IMR-90 (cell line): ENCODE data around the gene HS3ST5. TPM values are rescaled to one million over a fixed set of nuclear protein-coding genes. Genes with fewer than 3 reads are reported as not detected.

Experiments used
- ATAC-seq: fragments of 200-7000 bp; cut with Tn5 transposase; 2 replicates; pipeline ENCODE4 v1.9.1; 2020; ENCODE audit warnings: low read depth, mild to moderate bottlenecking, moderate library complexity
- BruUV-seq: library from RNA; stranded (reverse); fragments of 400-500 nt; replicated peaks from 2 replicates; lab custom pipeline; 2021; lab: Mats Ljungman, UMichigan
- CTCF ChIA-PET: fragments of 300-600 bp; formaldehyde crosslinking; extraction: SDS; loops from one replicate; lab custom pipeline; 2021; ENCODE audit warnings: antibody characterized with exemption; lab: Yijun Ruan, JAX
- POLR2A ChIA-PET: fragments of 300-600 bp; sonication (Branson Sonifier 250); formaldehyde crosslinking; loops from one replicate; lab custom pipeline; 2022; ENCODE audit warnings: antibody characterized with exemption; ENCODE audit not compliant: unreplicated experiment; lab: Charles Lee
- DNase-seq: peaks from one replicate; pipeline ENCODE4 v3.0.0; 2013
- H2AFZ ChIP-seq: replicated peaks from 2 replicates; pipeline ENCODE3; 2013; ENCODE audit warnings: low read length, mild to moderate bottlenecking; ENCODE audit not compliant: poor library complexity
- H2AK5ac ChIP-seq: 2 replicates; pipeline ENCODE4 v1.6.1; 2013; ENCODE audit warnings: low read depth, low read length, inconsistent platforms
- H2AK9ac ChIP-seq: replicated peaks from 2 replicates; pipeline ENCODE3; 2013; ENCODE audit warnings: mild to moderate bottlenecking, low read depth, low read length, moderate library complexity; ENCODE audit not compliant: poor library complexity
- H2BK120ac ChIP-seq: 2 replicates; pipeline ENCODE4 v1.6.1; 2013; ENCODE audit warnings: low read depth, low read length, inconsistent platforms
- H2BK15ac ChIP-seq: 3 replicates; pipeline ENCODE4 v1.6.1; 2013; ENCODE audit warnings: low read depth, low read length, inconsistent platforms
- H2BK20ac ChIP-seq: 2 replicates; pipeline ENCODE4 v1.6.1; 2013; ENCODE audit warnings: low read depth, mild to moderate bottlenecking, inconsistent platforms, low read length, moderate library complexity
- H2BK5ac ChIP-seq: 2 replicates; pipeline ENCODE4 v1.6.1; 2013; ENCODE audit warnings: mild to moderate bottlenecking, low read depth, low read length, inconsistent platforms; ENCODE audit not compliant: poor library complexity, severe bottlenecking
- H3K14ac ChIP-seq: replicated peaks from 2 replicates; pipeline ENCODE4 v1.6.1; 2013; ENCODE audit warnings: low read depth, low read length, inconsistent platforms
- H3K18ac ChIP-seq: 2 replicates; pipeline ENCODE4 v1.6.1; 2013; ENCODE audit warnings: low read depth, low read length, control low read depth
- H3K23ac ChIP-seq: 2 replicates; pipeline ENCODE4 v1.6.1; 2013; ENCODE audit warnings: low read depth, low read length, inconsistent platforms
- H3K27ac ChIP-seq: 2 replicates; pipeline ENCODE4 v1.5.1; 2013; ENCODE audit warnings: mild to moderate bottlenecking, control low read depth, low read length; ENCODE audit not compliant: insufficient read depth
- H3K27me3 ChIP-seq: 2 replicates; pipeline ENCODE4 v1.6.1; 2013; ENCODE audit warnings: low read length; ENCODE audit not compliant: control insufficient read depth, insufficient read depth
- H3K36me3 ChIP-seq: 2 replicates; pipeline ENCODE4 v1.6.1; 2013; ENCODE audit warnings: low read length, mixed read lengths; ENCODE audit not compliant: control insufficient read depth, insufficient read depth
- H3K4ac ChIP-seq: 2 replicates; pipeline ENCODE4 v1.6.1; 2013; ENCODE audit warnings: low read depth, low read length, inconsistent platforms
- H3K4me1 ChIP-seq: 2 replicates; pipeline ENCODE4 v1.6.1; 2013; ENCODE audit warnings: low read length, mixed read lengths; ENCODE audit not compliant: control insufficient read depth, insufficient read depth
- H3K4me2 ChIP-seq: 2 replicates; pipeline ENCODE4 v1.6.1; 2013; ENCODE audit warnings: low read depth, mild to moderate bottlenecking, control low read depth, low read length, moderate library complexity
- H3K4me3 ChIP-seq: 2 replicates; pipeline ENCODE4 v1.5.1; 2013; ENCODE audit warnings: low read depth, mild to moderate bottlenecking, control low read depth, low read length, moderate library complexity; ENCODE audit not compliant: insufficient read depth
- H3K56ac ChIP-seq: 2 replicates; pipeline ENCODE4 v1.6.1; 2013; ENCODE audit warnings: low read length, inconsistent platforms; ENCODE audit not compliant: insufficient read depth; ENCODE audit errors: extremely low read depth
- H3K79me1 ChIP-seq, 2 experiments: 2 replicates each; pipeline ENCODE4 v1.6.1; 2013; ENCODE audit warnings: low read length in 2 of 2, inconsistent platforms in 1 of 2, low read depth in 1 of 2
- H3K9ac ChIP-seq: 2 replicates; pipeline ENCODE4 v1.6.1; 2013; ENCODE audit warnings: low read depth, low read length, control low read depth
- H3K9me1 ChIP-seq: 2 replicates; pipeline ENCODE4 v1.6.1; 2013; ENCODE audit warnings: low read length, inconsistent platforms; ENCODE audit not compliant: insufficient read depth
- H3K9me3 ChIP-seq: 2 replicates; pipeline ENCODE4 v1.6.1; 2013; ENCODE audit warnings: low read length; ENCODE audit not compliant: control insufficient read depth, insufficient read depth
- H4K20me1 ChIP-seq: 2 replicates; pipeline ENCODE4 v1.6.1; 2013; ENCODE audit warnings: low read length, inconsistent platforms; ENCODE audit not compliant: insufficient read depth
- H4K5ac ChIP-seq: 2 replicates; pipeline ENCODE4 v1.6.1; 2013; ENCODE audit warnings: mild to moderate bottlenecking, low read depth, low read length, control low read depth
- H4K8ac ChIP-seq, 2 experiments: 2 replicates each; pipeline ENCODE4 v1.6.1; 2013; ENCODE audit warnings: low read depth in 2 of 2, low read length in 2 of 2, control low read depth in 1 of 2, inconsistent platforms in 1 of 2
- H4K91ac ChIP-seq: 2 replicates; pipeline ENCODE4 v1.6.1; 2013; ENCODE audit warnings: low read depth, low read length, inconsistent platforms; ENCODE audit not compliant: insufficient read depth
- CEBPB ChIP-seq: IDR thresholded peaks from 2 replicates; pipeline ENCODE4 v1.6.1; 2012; ENCODE audit warnings: low read depth, low read length, improper control_type of control experiment
- POLR2A ChIP-seq: IDR thresholded peaks from 2 replicates; pipeline ENCODE4 v1.6.1; 2012; ENCODE audit warnings: mild to moderate bottlenecking, low read depth, low read length
- RAD21 ChIP-seq: IDR thresholded peaks from 2 replicates; pipeline ENCODE4 v1.6.1; 2012; ENCODE audit warnings: low read length, improper control_type of control experiment
- RCOR1 ChIP-seq: IDR thresholded peaks from 2 replicates; pipeline ENCODE4 v1.6.1; 2012; ENCODE audit warnings: mild to moderate bottlenecking, low read length, improper control_type of control experiment; ENCODE audit not compliant: insufficient replicate concordance
- WGBS, 2 experiments: methylation state at CpG; one replicate each; pipeline versions ENCODE4 v1.1.5 to v1.1.7; 2013; ENCODE audit warnings: missing lambda C conversion rate in 2 of 2; ENCODE audit not compliant: insufficient read length in 1 of 2; ENCODE audit errors: extremely low coverage in 2 of 2; 5-methylcytosine and 5-hydroxymethylcytosine counted together
- dilution Hi-C: fragments of 300-500 bp; cut with HindIII; formaldehyde crosslinking; loops from one replicate; pipeline ENCODE4 v1.14.3; 2018; ENCODE audit warnings: low sequenced_read_pairs; ENCODE audit not compliant: unreplicated experiment
- in situ Hi-C: fragments of 300-500 bp; cut with MboI; formaldehyde crosslinking; loops from 3 replicates; pipeline ENCODE4 v1.14.3; 2019; ENCODE audit warnings: low sequenced_read_pairs, inconsistent platforms, mixed read lengths
- intact Hi-C: fragments of 100-400 bp; cut with micrococcal nuclease; formaldehyde crosslinking; loops from 2 replicates; pipeline ENCODE4 v1.10.0; 2022
- polyA plus RNA-seq, 3 experiments: library from polyadenylated mRNA; depleted of rRNA; stranded (reverse); fragments of >200 nt; gene quantifications; 2 replicates each; pipeline ENCODE4 v1.2.3, GENCODE V29; 2012; ENCODE audit warnings: low replicate concordance in 1 of 3
- total RNA-seq: library from RNA; depleted of rRNA; stranded (reverse); fragments of >200 nt; gene quantifications from 2 replicates; pipeline ENCODE4 v1.2.3, GENCODE V29; 2012

The HS3ST5 gene
- total and polyA plus RNA-seq, 2 of the 4 experiments (the other 2 are of a cell fraction) = not detected

- Histone ChIP-seq H4K5ac (no peak overlapping the region), H2BK5ac (no peak overlapping the region), H3K14ac (no peak overlapping the region), H2BK15ac (no peak overlapping the region), H3K4me1 (no peaks in the 10 kb centered on the region; the same call in 1 of the 2 replicates), H3K27me3 (peaks cover 24% of the 10 kb centered on the region), H3K9ac (no peak overlapping the region), H2AK9ac (no peak overlapping the region), H4K20me1 (no peaks in the 10 kb centered on the region), H3K56ac (no peak overlapping the region), H2AK5ac (no peak overlapping the region), H2BK120ac (no peak overlapping the region), H3K36me3 (no peaks in the 10 kb centered on the region), H3K4me2 (no peak overlapping the region), H2BK20ac (no peak overlapping the region), H3K27ac (no peak overlapping the region), H3K79me1 (no peaks in the 10 kb centered on the region), H3K4me3 (no peak overlapping the region), H3K18ac (no peak overlapping the region), H4K8ac (no peak overlapping the region), H3K4ac (no peak overlapping the region), H3K23ac (no peak overlapping the region), H2AFZ (no peak overlapping the region), H3K9me1 (no peaks in the 10 kb centered on the region), H3K9me3 (no peaks in the 10 kb centered on the region), H4K91ac (no peak overlapping the region)
- TF ChIP-seq CEBPB (peak; percentile 79), RCOR1 (no peak), POLR2A (no peak), RAD21 (no peak)
- DNase-seq (no peak), ATAC-seq (no peak)
- intact Hi-C loops (loop anchor here (10.0 kb wide), 1 partner anchor 352 kb away; no protein-coding TSS in a partner anchor), dilution Hi-C loops (no loop called here), in situ Hi-C loops (no loop called here)
- WGBS, 2 experiments = no CpG with 5 or more reads among the region's 4 CpGs
- ChIA-PET CTCF (no interaction called here), POLR2A (no interaction called here)
- BruUV-seq = no TSS peak
Observed at GRCh38 chr6:114346451-114346850, 3.6 kb upstream of the HS3ST5 start.
